Liver (tissue), 3 donors: ENCODE results near the gene CAPZA3.

ENCODE experiments used
- ATF3 ChIP-seq: IDR thresholded peaks from 2 replicates; pipeline ENCODE4 v1.6.1; 2016; ENCODE audit warnings: antibody characterized with exemption
- CTCF ChIP-seq: fragments of 150-350 bp; IDR thresholded peaks from 2 replicates; pipeline ENCODE4 v1.5.1; 2017; ENCODE audit warnings: improper control_type of control experiment, low read depth, low read length; ENCODE audit not compliant: missing input control
- FOXA1 ChIP-seq: IDR thresholded peaks from 2 replicates; pipeline ENCODE4 v1.6.1; 2016; ENCODE audit warnings: antibody characterized with exemption
- FOXA2 ChIP-seq: IDR thresholded peaks from 2 replicates; pipeline ENCODE4 v1.6.1; 2016; ENCODE audit warnings: antibody characterized with exemption
- GABPA ChIP-seq, 2 donors: IDR thresholded peaks in 1 of 2; conservative IDR thresholded peaks in 1 of 2; 2 replicates each; pipeline ENCODE4 v1.6.1; 2016; ENCODE audit warnings: antibody characterized with exemption in 2 of 2, mild to moderate bottlenecking in 1 of 2, moderate library complexity in 1 of 2
- HNF4A ChIP-seq, 2 donors: conservative IDR thresholded peaks; 2 replicates each; pipeline ENCODE4 v1.6.1; 2016; ENCODE audit warnings: antibody characterized with exemption in 2 of 2, mild to moderate bottlenecking in 2 of 2
- HNF4G ChIP-seq: IDR thresholded peaks from 2 replicates; pipeline ENCODE4 v1.6.1; 2016; ENCODE audit warnings: antibody characterized with exemption
- JUND ChIP-seq, 2 donors: IDR thresholded peaks; 2 replicates each; pipeline ENCODE4 v1.6.1; 2016; ENCODE audit warnings: antibody characterized with exemption in 2 of 2
- MAX ChIP-seq: IDR thresholded peaks from 2 replicates; pipeline ENCODE4 v1.6.1; 2016; ENCODE audit warnings: antibody characterized with exemption
- SP1 ChIP-seq: IDR thresholded peaks from 2 replicates; pipeline ENCODE4 v1.6.1; 2018; ENCODE audit warnings: antibody characterized with exemption, mild to moderate bottlenecking
- TAF1 ChIP-seq: conservative IDR thresholded peaks from 2 replicates; pipeline ENCODE4 v1.6.1; 2016; ENCODE audit warnings: antibody characterized with exemption, mild to moderate bottlenecking
- YY1 ChIP-seq: IDR thresholded peaks from 2 replicates; pipeline ENCODE4 v1.6.1; 2016; ENCODE audit warnings: antibody characterized with exemption, mild to moderate bottlenecking
- ZBTB33 ChIP-seq: IDR thresholded peaks from 2 replicates; pipeline ENCODE4 v1.6.1; 2016; ENCODE audit warnings: antibody characterized with exemption
- donor health status: healthy.
- donor health status: healthy.

- no peak for TF ChIP-seq SP1
- TF ChIP-seq CTCF = no peak
- TF ChIP-seq ZBTB33 = no peak
- TF ChIP-seq MAX = no peak
- no peak for TF ChIP-seq JUND (IDR thresholded peaks at IDR 0.05)
- no peak for TF ChIP-seq FOXA1
- no peak for TF ChIP-seq HNF4G
- TF ChIP-seq GABPA (IDR thresholded peaks at IDR 0.05 in 1 of 2, conservative IDR thresholded peaks at IDR 0.05 in 1 of 2) = no peak
- TF ChIP-seq HNF4A (conservative IDR thresholded peaks at IDR 0.05) = no peak
- no peak for TF ChIP-seq ATF3
- no peak for TF ChIP-seq TAF1
- no peak for TF ChIP-seq FOXA2
- TF ChIP-seq YY1 = no peak
These were observed 44.9 kb downstream of the CAPZA3 start for GRCh38 chr12:18782827-18783226.
